GM21526 (cell line): ENCODE data around the gene ATP5PB.

Experiments used
- ATAC-seq: cut with Tn5 transposase; IDR thresholded peaks from one replicate; pipeline ENCODE4 v1.9.1; 2021; ENCODE audit warnings: moderate library complexity; ENCODE audit not compliant: unreplicated experiment, low FRiP score

The ATP5PB gene

GRCh38 chr1:111504097-111504496, 54.8 kb downstream of the ATP5PB start:
- ATAC-seq, result no peak

- peak; percentile 58 for ATAC-seq
Measured at GRCh38 chr1:111505641-111506119, 56.4 kb downstream of the ATP5PB start.

GRCh38 chr1:111506561-111506960, 57.3 kb downstream of the ATP5PB start:
- no peak for ATAC-seq

GRCh38 chr1:111507411-111508201, 58.3 kb downstream of the ATP5PB start:
- ATAC-seq, result peak; percentile 49

- ATAC-seq, result no peak
Measured at GRCh38 chr1:111509997-111510375, 60.7 kb downstream of the ATP5PB start.

GRCh38 chr1:111511370-111511769, 62.1 kb downstream of the ATP5PB start:
- ATAC-seq, result no peak
